HG02885 (cell line): ENCODE results near the gene AGFG2.

Experiments
- ATAC-seq: cut with Tn5 transposase; IDR thresholded peaks from one replicate; pipeline ENCODE4 v1.9.1; 2021; ENCODE audit warnings: mild to moderate bottlenecking; ENCODE audit not compliant: unreplicated experiment, poor library complexity

Gene AGFG2

DNA sequence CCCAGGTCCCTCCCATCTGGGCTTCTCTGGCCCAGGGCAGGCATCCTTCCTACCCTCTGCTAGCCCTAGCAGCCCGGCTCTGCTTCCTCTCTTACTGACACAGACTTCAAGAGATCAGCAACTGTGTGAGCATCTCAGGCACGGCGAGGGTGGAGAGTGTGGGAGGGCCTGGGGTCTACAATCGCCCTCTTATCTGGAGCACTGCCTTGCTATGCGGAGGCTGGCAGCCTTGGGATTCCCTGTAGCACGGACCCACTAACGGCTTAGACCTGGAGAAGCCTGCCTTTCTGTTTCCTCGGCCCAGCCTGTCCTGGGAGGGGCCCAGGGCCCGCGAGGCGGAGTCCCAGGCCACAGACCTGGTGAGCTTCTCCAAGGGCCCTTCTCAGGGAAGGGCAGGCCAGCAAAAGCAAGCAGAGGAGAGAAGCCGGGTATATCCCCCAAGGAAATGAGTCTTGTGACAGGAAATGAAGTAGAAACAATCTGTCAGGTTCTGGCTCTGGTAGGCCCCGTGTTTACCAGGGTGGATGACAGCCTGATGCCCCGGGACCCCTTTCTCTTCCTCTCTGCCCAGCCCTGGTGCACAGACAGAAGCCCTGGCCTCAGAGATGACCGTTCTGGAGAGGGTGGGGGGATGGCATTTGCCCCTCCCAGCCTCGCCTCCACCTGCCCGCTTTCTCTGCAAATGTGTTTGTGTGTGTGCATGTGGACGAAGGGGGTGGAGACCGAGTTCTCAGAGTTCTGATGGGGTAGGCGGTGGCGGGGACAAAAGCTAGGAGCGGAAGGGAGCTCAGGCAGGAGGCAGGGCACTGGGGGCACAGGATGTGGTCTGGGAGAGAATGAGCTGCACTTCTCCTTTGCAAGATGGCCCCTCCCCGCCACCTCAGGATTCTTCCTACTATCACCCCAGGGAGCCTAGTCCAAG, 44.4 kb downstream of the AGFG2 start:
- ATAC-seq = no peak

DNA sequence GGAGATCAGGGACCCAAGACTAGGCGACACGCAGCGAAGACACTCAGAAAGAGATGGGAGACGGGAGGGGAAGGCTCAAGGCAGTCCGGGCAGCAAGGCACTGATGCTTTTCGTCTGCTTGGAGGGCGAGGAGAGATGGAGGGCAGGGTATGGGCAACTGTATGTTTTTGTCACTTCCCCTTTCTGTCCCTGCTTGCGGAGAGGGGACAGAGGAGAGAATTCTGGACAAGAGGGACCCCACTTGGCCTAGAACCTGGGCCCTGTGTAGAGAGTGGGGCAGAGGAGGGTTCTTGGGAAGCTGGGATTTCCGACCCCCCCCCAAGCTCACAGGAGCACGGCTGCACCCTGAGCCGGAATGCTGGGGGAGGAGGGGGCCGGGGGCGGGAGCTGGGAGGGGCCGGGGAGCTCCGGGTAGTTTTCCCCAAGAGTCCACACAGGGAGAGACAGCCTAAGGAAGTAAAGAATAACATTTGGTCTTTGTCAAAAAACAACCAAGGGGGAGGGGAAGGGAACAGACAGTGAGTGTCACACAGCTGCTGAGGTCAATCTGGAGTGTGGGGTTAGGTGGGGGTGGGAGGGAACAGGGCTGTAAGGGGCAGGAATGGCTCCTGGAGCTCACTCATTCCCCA, 45.2 kb downstream of the AGFG2 start:
- ATAC-seq = no peak

DNA sequence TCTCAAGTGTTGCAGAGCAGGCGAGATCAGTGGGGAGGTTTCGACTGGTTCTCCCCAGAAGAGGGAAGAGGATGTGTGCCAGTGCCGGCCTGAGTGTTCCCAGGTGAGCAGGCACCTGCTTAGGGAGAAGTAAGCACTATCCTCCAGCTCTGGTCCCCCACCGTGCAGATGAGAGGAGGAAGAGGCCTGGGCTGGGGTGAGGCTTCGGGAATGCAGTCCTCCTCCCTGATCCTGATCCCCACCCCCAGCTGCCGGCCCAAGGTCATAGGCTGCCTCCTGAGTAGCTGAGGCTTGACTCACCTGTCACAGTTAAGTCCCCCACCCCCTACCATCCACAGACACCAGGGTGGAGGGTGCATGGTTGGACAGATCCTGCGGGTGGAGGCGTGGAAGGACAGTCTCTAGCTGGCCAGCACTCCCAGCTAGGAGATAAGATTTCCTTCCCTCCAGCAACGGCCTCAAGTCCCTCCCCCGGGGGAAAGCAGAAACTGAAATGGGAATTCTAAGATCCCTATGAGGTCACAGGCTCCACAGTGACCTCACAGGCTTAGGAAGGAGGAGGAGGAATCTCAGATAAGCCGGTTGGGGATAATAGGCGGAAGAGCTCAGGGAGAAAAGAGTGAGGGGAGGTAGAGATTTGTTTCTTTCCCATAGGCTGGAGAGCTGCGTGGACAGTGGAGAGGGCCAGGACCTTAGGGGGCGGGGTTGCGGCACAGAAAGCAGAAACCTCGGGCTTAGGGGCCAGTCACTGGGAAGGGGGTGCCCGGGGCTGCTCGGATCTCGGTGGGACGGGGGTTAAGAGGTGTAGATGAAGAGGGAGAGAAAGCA, 45.9 kb downstream of the AGFG2 start:
- ATAC-seq = no peak

DNA sequence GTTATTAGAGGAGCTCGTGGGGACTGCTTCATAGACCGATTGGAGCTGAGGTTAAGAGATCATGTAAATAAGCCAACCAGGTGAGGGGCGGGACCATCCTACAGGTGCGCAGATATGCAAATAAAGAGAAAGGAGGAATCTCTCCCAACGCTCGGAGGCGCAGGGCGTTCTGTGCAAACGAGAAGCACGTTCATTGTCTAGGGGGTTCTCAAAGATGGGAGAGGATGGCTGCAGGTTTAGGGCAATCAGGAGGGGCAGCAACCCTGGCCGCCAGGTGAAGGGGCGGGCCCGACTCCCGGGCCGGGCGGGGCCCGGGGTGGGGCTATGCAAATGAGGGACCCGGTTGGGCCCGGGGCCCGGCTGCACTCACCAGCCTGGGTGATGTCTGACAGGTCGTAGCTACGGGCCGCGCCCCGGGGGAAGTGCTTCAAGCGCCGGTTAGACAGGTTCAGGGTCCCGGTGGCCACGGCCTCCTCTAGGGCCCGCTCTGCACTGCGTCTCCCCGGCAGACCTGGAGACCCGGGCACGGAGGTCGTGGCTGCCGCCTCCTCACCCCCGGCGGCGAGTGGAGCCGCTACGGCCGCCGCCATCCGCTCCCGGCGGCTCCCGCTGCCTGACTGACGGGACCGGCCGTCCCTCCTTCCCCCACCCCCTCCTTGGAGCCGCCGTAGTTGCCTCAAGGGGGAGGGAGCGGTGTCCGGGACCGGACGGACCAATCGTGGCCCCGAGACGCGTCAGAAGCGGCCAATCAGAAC, 46.7 kb downstream of the AGFG2 start, which contains the start of gene LRCH4:
TSS of gene LRCH4 (minus strand) at position 619 of the 755 bp plus-strand sequence. CDS start at position 590, 29 bp downstream.
- ATAC-seq = peak; percentile 34

DNA sequence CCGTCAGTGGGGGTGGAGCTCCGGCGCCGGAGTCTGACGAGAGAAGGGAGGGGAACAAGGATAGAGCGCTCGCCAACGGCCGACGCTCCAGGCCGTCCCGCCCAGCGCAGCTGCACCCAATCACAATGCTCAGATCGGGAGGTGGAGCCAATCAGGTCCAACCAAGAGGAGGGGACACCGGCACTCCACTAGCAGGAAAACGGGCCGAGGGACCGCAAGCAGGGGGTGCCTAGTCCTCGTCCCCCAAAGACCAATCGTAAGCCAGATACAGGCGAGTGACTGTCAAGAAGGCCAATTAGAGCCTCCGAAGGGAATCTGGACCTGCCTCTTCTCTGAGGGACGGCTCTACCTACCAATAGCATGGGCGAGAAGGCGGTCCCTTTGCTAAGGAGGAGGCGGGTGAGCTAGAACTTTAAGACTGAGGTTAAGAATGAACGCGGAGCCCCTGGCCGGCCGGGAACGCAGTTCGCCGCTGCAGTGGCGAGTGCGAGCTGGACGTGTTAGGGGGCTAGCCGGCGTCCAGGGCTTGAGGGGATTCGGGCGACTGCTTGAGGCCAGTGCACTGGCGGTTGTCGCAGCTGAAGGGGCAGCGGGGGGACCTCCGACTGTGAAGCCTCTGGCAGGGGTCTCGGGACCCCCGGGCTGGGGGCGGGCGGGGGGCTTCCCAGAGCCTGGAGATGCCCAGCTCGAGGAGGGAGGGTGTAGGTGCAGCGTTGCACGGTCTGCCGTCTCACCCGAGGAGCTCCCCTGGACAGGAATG, 47.4 kb downstream of the AGFG2 start, which contains the start of gene FBXO24:
TSS of gene FBXO24 (plus strand) at position 63 of the 760 bp plus-strand sequence. CDS start at position 361, 298 bp downstream.
- peak; percentile 86 for ATAC-seq

DNA sequence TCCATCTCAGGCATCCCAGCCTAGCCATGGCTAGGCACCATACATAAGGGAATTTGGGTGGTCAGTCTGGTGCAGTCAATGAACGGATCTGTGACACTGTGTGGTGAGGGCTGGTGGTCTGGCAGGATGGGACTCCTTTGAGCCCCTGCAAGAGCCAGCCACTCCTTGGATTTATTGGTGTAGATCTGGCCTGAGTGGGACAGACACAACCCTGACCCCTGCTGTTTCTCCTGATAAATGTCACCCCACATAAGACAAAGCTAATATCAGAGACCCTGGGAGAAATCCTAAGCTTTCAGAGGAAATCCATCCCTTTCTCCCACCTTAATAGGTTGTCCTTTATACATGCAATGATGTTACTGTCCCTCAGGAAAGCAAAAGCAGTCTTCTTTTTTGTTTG, 49.4 kb downstream of the AGFG2 start:
- ATAC-seq = no peak

DNA sequence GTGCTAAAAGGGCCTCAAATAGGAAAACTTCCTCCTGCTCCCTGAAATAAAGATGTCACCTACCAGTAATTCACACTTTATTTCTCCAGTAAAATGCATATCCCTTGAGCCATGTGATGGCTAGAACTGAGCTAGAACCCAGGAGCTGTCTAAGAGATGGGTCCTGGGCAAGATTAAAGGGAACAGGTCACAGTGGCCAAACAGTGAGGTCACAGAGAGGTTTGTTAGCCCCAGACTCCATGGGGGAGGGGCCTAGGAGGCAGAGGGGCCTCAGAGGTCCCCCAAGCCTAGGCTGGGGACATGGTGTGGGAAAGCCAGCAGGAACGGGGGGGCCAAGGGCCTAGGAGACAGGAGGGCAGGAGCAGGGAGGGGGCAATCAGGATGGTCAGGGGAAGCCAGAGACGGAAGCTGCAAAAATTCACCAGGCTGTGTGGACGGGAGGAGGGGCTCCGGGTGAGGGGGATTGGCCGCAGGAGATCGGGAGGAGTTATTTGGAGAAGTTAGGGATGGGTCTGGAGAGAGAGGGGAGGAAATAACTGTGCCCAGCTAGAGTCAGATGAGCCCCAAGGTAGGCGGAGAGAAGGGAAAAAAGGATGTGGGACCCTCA, 50.4 kb downstream of the AGFG2 start:
- ATAC-seq = no peak

DNA sequence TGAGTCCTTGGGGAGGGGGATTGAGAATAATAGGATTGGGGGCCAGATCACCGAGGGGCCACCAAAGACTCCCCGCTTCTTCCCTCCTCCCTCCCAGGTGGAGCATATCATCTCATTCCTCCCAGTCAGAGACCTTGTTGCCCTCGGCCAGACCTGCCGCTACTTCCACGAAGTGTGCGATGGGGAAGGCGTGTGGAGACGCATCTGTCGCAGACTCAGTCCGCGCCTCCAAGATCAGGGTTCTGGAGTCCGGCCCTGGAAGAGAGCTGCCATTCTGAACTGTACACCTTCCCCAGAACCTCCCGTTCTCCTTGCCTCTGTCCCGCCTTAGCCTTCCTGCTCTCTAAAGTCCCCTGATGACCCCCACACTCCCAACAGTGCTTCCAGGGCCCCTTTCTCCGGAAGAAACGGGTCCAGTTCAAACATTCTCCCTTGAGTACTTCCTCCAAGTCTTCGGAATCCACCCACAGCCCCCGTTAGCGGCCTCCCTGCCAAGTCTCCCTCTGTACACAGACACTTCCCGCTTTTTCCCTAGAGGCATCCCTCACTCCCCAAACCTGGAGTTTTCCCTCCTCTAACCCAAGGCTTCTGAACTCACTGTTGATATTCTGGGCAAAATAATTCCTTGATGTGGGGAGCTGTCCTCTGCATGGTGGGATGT, 51.2 kb downstream of the AGFG2 start:
- ATAC-seq = no peak

DNA sequence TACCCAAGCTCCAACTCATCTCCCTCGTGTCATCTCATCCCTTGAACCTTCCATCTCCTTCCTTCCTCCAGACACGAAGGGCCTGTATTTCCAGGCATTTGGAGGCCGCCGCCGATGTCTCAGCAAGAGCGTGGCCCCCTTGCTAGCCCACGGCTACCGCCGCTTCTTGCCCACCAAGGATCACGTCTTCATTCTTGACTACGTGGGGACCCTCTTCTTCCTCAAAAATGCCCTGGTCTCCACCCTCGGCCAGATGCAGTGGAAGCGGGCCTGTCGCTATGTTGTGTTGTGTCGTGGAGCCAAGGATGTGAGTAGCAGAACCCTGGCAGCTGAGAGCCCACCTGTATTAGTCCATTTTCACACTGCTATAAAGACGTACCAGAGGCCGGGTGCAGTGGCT, 52.6 kb downstream of the AGFG2 start:
- no peak for ATAC-seq

DNA sequence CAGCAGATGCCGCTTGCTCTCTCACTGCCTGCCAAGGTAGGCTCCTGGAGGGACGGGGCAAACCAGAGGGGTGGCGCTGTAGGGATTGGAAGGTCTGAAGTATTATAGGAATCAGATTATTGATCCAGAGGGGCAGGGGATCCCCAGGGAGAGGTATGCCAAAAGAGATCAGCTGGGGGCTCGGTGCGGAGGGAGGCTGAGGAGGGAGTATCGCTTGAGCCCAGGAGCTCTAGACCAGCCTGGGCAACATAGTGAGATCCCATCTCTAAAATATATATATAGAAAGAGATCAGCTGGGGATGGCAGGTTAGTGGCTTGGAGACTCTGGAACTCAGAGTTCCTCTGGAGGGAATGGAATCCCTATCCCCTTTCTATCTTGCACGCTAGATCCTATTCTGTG, 56.2 kb downstream of the AGFG2 start:
- no peak for ATAC-seq

DNA sequence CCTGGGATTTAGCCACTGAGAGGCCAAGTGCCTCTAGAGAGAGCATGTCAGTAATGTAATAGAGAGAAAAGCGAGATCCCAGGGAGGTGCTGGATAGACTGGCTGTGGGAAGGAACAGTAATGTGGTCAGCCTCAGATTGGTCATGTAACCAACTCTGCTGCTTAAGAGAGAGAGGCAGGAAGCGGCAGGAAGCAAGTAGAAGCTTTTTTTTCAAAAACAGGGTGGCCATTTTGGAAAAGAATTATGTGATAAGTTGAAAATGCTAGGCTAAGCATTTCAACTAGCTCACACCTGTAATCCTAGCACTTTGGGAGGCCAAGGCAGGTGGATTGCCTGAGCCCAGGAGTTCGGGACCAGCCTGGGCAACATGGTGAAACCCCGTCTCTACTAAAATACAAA, 59.4 kb downstream of the AGFG2 start:
- ATAC-seq = no peak

DNA sequence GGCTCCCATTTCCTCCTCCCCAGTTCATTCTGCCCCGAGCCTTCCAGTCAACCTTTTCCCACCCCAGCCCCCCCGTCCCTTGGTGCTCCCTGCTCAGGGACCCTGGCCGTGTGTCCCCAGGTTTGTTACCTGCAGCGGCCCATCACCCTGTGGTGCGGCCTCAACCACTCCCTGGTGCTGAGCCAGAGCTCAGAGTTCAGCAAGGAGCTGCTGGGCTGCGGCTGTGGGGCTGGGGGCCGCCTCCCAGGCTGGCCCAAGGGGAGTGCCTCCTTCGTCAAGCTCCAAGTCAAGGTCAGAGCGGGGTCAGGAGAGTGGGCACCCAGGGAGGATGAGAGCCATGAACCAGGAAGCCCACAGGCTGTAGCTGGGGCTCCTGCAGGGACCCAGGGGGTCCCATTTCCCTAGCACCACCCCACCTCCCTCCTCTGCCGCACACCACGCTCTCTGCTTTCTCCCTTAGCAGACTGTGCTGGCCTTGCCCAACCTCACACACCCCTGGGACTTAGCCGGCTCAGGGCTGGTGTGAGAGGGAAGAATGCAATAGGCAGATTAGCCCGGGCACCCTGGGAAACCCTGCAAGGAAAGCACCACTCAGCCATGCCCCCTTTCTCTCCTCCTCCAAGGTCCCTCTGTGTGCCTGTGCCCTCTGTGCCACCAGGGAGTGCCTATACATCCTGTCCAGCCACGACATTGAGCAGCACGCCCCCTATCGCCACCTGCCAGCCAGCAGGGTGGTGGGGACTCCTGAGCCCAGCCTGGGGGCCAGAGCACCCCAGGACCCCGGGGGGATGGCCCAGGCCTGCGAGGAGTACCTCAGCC, 61.1 kb downstream of the AGFG2 start:
- ATAC-seq = no peak

DNA sequence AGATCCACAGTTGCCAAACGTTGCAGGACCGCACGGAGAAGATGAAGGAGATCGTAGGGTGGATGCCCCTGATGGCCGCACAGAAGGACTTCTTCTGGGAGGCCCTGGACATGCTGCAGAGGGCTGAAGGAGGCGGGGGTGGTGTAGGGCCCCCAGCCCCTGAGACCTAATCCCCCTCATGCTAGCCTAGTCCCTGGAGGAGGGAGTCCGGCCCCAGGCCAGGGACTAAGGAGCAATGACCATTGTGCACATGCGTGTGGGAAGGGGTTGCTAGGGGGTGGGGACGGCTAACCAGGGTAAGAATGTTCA, 61.7 kb downstream of the AGFG2 start:
- ATAC-seq = no peak

DNA sequence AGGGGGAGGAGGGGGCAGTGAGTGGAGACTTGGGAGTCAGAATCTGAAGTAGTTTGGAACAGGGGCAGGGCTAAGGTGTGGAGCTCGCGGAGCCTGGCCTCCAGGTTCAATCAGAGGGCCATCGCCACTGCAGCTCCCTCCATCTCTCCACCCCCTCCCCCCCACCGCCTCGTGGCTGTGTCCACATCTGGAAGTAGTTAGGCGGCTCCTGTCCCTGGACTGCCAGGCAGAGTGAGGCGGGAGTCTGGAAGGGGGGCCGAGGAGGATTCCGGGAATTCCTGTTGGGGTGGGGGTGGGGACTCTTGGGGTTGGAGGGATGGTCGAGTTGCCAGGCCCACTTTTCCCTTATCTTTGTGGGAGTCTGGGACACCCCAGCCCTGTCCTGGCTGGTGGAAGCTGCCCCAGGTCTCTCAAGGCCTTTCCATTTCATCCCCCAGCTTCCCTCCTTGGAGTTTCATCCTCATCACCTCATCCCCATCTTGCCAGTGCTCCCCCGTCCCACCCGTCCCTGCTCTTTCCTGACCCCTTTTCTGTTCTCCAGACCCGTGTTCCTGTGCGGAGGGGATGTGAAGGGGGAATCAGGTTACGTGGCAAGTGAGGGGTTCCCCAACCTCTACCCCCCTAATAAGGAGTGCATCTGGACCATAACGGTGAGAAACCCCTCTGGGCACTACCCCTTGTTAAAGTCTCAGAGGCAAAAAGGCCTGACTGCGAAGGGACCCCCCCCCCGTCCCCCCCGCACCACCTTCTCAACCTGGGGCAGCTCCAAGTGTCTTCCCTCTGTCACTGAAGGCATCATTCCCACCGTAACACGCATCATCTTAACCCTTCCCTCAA, 64.1 kb downstream of the AGFG2 start:
- no peak for ATAC-seq

DNA sequence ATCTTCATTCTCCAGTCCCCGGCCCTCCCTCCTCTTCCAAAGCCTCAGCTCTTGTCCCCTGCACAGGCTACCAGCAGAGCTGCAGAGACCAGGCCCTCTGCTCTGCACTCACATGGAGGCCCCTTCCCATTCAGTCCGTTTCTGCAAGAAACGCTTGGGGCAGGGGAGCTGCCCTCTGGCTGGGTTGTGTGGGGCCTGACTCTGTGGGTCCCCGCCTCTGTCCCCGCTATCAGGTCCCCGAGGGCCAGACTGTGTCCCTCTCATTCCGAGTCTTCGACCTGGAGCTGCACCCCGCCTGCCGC, 64.7 kb downstream of the AGFG2 start:
- ATAC-seq = no peak

DNA sequence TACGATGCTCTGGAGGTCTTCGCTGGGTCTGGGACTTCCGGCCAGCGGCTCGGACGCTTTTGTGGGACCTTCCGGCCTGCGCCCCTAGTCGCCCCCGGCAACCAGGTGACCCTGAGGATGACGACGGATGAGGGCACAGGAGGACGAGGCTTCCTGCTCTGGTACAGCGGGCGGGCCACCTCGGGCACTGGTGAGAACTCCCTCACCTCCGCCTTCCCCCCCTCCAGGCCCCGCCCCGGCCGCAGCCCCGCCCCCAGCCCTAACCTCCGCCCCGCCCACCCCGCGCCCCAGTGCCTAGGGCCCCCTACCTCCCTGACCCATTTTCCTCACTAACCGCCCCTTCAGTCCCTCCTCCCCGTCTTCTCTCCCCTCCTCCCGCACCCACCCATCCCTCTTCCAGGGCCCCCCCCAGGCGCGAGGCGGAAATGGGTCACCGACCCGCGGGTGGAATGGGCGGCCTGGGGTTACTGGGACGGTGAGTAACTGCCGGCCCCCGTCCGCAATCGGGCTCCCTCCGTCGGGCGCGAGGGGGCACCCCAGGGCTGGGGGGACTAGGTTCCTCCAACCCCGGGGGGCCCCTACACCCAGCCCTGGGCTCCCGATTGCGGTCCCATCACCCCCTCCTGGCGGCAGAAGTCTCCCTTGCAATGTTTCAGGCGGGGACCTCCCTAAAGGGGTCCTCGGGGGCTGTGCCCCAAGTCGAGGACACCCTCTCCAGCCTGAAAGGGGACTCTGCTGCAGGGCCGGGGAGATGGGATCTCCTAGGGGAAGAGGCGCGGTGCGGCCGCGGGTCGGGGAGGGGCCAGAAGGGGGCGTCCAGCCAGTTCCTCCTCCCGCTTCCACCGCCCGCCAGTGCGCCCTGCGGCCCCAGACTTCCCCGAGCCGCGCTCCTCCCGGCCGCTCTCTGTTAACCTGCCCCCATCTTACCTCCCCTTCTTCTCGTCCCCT, 65.3 kb downstream of the AGFG2 start:
- ATAC-seq = peak; percentile 58
